Body of pancreas (tissue), 4 donors: ENCODE results near the gene SPATA31E1.

Source experiments
- POLR2A ChIP-seq, 3 donors: fragments of 450-650 bp; IDR thresholded peaks; one replicate each; pipeline ENCODE4 v1.6.1; 2016; ENCODE audit warnings: antibody characterized with exemption in 3 of 3, mild to moderate bottlenecking in 2 of 3
- TF ChIP-seq, protein P1 (sequence below), 7 experiments: fragments of 450-650 bp in 4 of 7; fragments of 200-600 bp in 3 of 7; sonication (generic) in 3 of 7; IDR thresholded peaks; one replicate each; pipeline ENCODE4 v1.5.1; 2016 to 2019; ENCODE audit warnings: antibody characterized with exemption in 7 of 7

DNA sequence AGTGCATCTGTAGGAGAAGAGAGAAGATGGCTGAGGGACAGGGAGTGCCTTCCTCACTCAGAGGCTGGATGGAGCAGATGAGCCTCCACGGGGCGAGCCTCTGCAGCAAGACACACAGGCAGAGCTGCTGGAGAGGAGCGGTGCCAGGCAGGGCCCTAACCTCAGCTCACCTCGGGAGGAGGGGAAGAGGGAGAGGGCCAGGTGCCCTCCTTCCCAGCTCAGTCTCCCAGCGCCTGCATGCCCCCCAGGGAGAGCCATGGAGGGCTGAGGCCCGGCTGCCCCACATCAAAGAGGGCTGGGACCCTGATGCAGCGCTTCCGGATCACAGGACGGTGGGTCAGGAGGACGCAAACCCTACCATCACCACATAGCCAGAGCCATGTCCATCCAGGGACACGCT lies 13.6 kb upstream of the SPATA31E1 start:
- TF ChIP-seq, protein P1, sequence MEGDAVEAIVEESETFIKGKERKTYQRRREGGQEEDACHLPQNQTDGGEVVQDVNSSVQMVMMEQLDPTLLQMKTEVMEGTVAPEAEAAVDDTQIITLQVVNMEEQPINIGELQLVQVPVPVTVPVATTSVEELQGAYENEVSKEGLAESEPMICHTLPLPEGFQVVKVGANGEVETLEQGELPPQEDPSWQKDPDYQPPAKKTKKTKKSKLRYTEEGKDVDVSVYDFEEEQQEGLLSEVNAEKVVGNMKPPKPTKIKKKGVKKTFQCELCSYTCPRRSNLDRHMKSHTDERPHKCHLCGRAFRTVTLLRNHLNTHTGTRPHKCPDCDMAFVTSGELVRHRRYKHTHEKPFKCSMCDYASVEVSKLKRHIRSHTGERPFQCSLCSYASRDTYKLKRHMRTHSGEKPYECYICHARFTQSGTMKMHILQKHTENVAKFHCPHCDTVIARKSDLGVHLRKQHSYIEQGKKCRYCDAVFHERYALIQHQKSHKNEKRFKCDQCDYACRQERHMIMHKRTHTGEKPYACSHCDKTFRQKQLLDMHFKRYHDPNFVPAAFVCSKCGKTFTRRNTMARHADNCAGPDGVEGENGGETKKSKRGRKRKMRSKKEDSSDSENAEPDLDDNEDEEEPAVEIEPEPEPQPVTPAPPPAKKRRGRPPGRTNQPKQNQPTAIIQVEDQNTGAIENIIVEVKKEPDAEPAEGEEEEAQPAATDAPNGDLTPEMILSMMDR (IDR thresholded peaks at IDR 0.05) = no peak
- TF ChIP-seq POLR2A (IDR thresholded peaks at IDR 0.05) = no peak
